BJ (cell line): ENCODE data around the gene GRIK1. TPM values are rescaled to one million over a fixed set of nuclear protein-coding genes. Genes with fewer than 3 reads are reported as not detected.

ENCODE experiments used
- CTCF ChIA-PET: fragments of 350-600 bp; formaldehyde crosslinking; extraction: SDS; loops from one replicate; lab custom pipeline; 2021; ENCODE audit warnings: antibody characterized with exemption, inconsistent platforms; lab: Yijun Ruan, JAX
- POLR2A ChIA-PET: fragments of 300-600 bp; sonication (Branson Sonifier 250); formaldehyde crosslinking; extraction: SDS; loops from one replicate; lab custom pipeline; 2021; ENCODE audit warnings: antibody characterized with exemption; lab: Charles Lee
- DNase-seq: peaks from one replicate; pipeline ENCODE4 v3.0.0-alpha.2; 2011; ENCODE audit warnings: low read depth
- H3K27me3 ChIP-seq: 2 replicates; pipeline ENCODE4 v1.6.0; 2011; ENCODE audit warnings: low read length; ENCODE audit not compliant: control insufficient read depth, insufficient read depth
- H3K36me3 ChIP-seq: 2 replicates; pipeline ENCODE4 v1.5.1; 2011; ENCODE audit warnings: low read length; ENCODE audit not compliant: control insufficient read depth, insufficient read depth
- H3K4me3 ChIP-seq: 2 replicates; pipeline ENCODE4 v1.5.1; 2011; ENCODE audit warnings: low read depth, mild to moderate bottlenecking, control low read depth, low read length
- CTCF ChIP-seq: IDR thresholded peaks from 2 replicates; pipeline ENCODE4 v1.5.1; 2011; ENCODE audit warnings: low read depth, mild to moderate bottlenecking, control low read depth, inconsistent platforms, low read length, moderate library complexity; ENCODE audit not compliant: insufficient read depth
- polyA plus RNA-seq: library from polyadenylated mRNA; depleted of rRNA; stranded (reverse); fragments of >200 nt; gene quantifications from 2 replicates; pipeline ENCODE4 v1.2.3, GENCODE V29; 2011

The GRIK1 gene
- polyA plus RNA-seq, 1 experiment, result 0.04 TPM

GRCh38 chr21:29777160-29777559, 162.6 kb downstream of the GRIK1 start:
- TF ChIP-seq CTCF, result no peak
- no peaks in the 10 kb centered on the region for H3K36me3 ChIP-seq
- ChIA-PET POLR2A (no interaction called here), CTCF (no interaction called here)
- H3K4me3 ChIP-seq, result no peak overlapping the region
- H3K27me3 ChIP-seq, result no peaks in the 10 kb centered on the region
- DNase-seq, result no peak

DNA sequence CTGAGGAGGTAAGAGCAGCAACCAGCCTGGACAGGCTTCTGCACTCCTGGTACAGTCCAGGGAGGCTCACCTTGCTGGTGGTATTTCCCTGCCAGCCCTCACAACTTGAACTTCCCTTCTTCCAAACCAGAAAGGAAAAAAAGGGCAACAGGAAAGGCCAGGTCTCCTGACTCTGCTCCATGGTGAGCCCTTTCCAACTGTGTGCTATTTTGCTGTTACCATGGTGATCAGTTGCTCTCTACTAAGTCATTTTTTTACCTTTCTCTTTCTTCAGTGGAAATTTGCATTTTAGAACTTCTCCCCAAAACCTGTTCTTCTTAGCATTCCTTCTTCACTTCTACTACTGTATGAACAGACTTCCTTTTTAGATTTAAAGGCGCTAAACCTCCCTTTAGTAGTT, 164.3 kb downstream of the GRIK1 start:
- Histone ChIP-seq H3K36me3 (no peaks in the 10 kb centered on the region), H3K27me3 (no peaks in the 10 kb centered on the region), H3K4me3 (no peak overlapping the region)
- CTCF ChIA-PET, result interaction anchor here (1.5 kb wide), 1 partner anchor 9 kb away, joined by 3 read pairs; no protein-coding TSS in a partner anchor
- no peak for DNase-seq
- TF ChIP-seq CTCF, result no peak
- POLR2A ChIA-PET, result no interaction called here

- no peak for DNase-seq
- Histone ChIP-seq H3K36me3 (no peaks in the 10 kb centered on the region), H3K4me3 (no peak overlapping the region), H3K27me3 (no peaks in the 10 kb centered on the region)
- CTCF ChIA-PET, result interaction anchor here (1.1 kb wide), 1 partner anchor 9 kb away, joined by 3 read pairs; no protein-coding TSS in a partner anchor
- TF ChIP-seq CTCF, result no peak
- POLR2A ChIA-PET, result no interaction called here
Observed at GRCh38 chr21:29771491-29772066, 168.2 kb downstream of the GRIK1 start.

- Histone ChIP-seq H3K27me3 (no peaks in the 10 kb centered on the region), H3K36me3 (no peaks in the 10 kb centered on the region), H3K4me3 (no peak overlapping the region)
- TF ChIP-seq CTCF, result no peak
- CTCF ChIA-PET, result interaction anchor here (0.7 kb wide), 1 partner anchor 711 kb away, joined by 3 read pairs; no protein-coding TSS in a partner anchor
- POLR2A ChIA-PET, result no interaction called here
- no peak for DNase-seq
Observed at GRCh38 chr21:29763674-29764073, 176.1 kb downstream of the GRIK1 start.

DNA sequence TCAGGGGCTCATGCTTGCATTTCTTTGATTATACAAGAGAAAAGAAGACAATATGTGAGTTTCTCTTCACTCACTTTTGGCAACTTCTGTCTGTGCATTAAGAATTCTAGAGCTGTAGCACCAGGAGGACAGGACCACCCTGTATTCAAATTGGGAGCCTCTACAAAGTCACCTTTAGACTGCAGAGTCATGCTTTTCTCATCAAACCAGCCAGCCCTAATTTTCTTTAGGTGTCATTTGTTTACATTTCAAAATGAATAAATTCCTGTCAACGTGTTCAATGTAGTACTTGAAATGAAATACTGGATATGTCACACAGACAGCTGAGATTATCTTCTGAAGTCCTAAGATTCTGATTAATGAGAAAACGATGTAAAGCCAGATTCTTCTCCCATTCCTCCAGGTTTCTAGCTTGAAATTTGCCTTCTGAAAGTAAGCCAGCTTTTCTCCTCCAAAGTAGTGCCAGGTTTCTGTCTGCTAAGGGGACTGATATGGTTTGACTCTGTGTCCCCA, 177.2 kb downstream of the GRIK1 start:
- no peaks in the 10 kb centered on the region for H3K27me3 ChIP-seq
- CTCF ChIA-PET, result no interaction called here
- H3K36me3 ChIP-seq, result no peaks in the 10 kb centered on the region
- H3K4me3 ChIP-seq, result no peak overlapping the region
- no peak for TF ChIP-seq CTCF
- no peak for DNase-seq
- POLR2A ChIA-PET, result no interaction called here
